ENCODE data around the gene SLC38A3.
"Not testable (repeated sequence)": the region's sequence is repeated elsewhere in the genome, so short reads cannot be mapped to it uniquely, and the experiment has no call there.

SLC38A3 gene

DNA sequence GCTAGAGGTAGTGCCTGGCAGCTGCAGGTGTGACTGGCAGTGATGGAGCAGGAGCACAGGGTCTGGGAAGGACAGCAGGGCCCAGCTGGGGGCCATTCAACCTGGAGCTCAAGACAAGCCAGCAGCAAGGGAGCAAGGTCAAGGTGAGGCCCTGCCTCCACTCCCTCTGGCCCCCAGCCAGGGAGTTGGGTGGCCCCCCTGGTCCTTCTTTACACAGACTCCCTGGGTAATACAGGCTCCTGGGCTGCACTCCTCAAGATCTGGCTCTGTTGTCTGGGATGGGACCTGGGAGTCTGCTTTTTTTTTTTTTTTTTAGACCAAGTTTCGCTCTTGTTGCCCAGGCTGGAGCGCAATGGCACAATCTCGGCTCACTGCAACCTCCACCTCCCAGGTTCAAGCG is 45.4 kb downstream of the SLC38A3 start:
- no peak for DNase-seq (ENCODE audit: low read depth)

DNA sequence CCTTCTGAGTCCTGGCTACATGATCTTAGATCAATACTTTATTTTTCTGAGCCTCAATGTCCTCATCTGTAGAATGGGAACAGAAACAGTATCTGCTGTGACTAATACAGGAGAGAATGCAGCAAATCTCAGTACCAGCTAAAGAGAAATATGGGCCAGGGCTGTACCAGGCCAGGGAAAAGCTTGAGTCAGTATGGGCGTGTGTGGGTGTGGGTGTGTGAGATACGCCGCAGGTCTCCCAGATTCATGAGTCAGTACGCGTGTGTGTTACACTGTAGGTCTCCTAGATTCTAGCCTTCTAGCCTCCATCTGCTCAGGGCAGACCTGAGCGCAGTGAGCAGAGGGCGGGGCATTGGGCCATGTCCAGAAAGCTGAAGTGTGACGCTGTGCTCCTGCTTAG is 46.1 kb downstream of the SLC38A3 start:
- DNase-seq (ENCODE audit: low read depth) = no peak

DNA sequence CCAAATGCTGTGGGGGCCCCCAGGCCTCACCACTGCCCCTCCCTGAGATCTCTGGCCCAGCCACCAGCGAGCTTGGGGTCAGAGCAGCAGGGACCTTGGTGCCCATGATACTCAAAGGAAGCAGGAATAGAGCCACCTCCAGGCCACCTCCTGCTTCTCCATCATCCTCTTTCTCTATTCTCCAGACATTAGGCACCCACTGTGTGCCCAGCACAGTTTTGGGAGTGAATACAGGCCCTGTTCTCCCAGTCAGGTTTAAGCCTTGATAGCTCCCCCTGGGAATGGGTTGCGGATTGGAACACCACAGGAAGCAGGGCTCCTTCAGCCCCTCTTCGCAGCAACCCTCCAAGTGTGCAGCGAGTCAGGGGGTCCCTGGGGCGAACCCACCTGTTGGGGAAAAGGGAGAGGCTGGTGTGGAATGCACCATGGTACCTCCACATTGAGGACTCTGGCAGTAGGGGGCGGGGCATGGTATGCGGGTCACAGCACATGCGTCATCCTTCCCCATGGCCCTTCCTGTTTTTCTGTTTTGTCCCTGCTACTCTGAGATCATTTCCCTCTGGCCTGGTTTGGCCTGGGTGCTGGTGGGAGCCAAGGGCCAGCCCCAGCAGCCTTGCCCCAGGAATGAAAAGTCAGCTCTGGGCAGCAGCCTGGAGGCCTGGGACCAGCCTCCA is 49.6 kb downstream of the SLC38A3 start:
- no peak for DNase-seq (ENCODE audit: low read depth)

DNA sequence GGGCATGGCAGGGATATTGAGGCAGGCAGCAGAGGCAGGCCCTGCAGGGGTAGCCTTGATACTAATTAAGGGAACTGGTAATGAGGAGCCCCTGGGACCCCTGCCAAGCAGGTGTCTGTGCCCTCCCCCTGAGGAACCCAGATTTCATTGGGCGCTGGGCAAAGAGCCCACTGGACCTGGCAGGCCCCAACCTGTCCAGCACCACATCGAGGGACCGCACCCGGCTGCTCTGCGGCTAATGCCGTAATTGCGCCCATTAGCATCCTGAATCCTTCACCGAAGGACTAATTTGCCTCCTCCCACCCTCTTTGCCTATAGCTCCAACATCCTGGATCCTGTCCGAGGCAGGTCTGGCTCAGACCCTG is 50.2 kb downstream of the SLC38A3 start:
- DNase-seq (ENCODE audit: low read depth) = no peak

DNA sequence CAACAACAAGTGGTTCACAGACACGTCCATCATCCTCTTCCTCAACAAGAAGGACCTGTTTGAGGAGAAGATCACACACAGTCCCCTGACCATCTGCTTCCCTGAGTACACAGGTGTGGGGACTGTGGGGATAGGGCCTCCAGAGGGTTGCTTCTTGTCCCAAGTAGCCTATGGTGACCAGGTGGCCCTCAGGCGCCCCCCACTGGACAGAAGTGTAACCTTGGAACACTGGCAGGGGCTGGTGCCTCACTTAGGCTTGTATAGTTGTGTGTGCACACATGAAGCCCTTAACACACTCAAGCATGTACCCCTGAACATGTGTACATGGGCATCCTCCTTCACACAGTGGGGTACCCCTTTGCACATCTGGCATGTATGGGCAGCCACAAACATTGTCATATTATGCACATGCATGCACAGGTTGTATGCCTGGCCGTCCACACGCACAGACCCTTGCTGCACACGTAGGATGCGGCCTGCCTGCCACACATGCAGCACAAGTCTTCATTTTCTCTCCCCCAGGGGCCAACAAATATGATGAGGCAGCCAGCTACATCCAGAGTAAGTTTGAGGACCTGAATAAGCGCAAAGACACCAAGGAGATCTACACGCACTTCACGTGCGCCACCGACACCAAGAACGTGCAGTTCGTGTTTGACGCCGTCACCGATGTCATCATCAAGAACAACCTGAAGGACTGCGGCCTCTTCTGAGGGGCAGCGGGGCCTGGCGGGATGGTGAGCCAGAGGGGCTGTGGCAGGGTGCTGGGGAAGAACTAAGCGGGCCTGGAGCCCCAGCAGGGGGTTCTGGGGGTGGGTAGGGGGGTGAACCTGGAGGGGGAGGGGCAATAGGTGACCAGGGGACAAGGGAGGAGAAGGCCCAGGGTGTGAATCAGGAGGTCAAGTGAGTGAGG is 52.2 kb downstream of the SLC38A3 start:
- DNase-seq (ENCODE audit: low read depth) = no peak

DNA sequence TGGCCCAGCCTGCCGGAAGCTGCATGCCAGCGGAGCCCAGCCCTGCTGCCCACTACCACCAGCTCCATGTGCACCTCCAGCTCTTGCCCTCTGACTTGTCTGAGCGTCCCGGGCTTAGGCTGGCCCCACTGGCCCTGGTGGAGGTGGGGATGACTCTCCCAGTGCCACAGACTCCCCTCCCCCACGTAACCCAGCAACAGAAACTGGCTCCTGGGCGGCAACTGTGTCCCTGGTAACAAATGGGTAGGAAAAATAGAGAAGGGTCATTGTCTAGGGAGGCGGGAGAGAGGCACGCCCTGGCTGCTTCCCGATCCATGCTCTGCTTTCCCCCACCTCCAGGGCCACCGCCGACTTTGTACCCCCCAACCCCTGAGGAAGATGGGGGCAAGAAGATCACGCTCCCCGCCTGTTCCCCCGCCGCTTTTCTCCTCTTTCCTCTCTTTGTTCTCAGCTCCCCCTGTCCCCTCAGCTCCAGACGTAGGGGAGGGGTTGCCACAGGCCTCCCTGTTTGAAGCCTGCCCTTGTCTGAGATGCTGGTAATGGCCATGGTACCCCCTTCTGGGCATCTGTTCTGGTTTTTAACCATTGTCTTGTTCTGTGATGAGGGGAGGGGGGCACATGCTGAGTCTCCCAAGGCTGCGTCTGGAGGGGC is 53.1 kb downstream of the SLC38A3 start:
- DNase-seq (ENCODE audit: low read depth) = no peak

DNA sequence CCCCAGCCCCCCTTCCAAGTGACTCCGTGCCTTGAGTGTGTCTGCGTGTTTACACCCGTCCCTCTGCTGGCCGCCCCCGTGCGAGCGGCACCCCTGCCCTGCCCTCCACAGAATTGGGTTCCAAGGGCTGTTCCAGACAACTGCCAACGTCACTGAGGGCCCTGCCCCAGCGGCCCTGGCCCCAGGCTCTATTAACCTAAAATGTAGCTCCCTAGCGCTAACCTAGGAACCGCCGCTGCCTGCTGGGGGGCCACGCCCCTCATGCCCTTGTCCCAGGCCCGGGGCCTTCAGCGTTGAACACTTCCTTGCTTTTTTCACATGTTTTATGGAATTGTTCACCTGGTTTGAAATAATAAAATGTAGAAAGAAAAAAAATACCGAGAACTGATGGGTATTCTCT is 53.9 kb downstream of the SLC38A3 start:
- DNase-seq (ENCODE audit: low read depth) = no peak

DNA sequence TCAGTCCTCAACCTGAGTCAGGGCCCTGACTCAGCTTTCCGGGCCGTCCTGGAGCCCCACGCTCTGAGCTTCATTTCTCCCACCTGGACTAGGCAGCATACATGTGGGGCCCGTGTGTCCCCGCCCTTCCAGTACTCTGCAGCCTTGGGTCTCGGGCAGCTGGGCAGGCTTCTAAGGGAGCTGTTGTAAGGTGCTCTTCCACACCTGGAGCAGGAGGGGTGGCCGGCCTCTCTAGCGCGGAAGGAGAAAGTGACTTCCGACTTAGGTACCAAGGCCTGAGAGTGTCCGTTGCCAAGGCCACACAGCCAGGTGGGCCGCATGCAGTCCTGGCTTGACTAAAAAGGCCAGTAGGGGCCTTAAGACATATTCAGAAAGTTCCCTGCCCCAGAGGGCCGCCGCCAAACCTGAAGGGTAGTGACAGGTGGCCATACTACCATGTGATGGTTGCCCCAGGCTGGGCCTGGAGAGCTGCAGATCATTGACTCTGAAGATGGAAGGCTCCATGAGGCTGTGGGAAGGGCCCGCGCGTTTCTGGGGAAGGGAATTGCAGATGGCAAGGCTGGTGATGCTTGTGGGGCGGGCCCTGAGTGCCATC is 54.5 kb downstream of the SLC38A3 start:
- DNase-seq (ENCODE audit: low read depth) = no peak

DNA sequence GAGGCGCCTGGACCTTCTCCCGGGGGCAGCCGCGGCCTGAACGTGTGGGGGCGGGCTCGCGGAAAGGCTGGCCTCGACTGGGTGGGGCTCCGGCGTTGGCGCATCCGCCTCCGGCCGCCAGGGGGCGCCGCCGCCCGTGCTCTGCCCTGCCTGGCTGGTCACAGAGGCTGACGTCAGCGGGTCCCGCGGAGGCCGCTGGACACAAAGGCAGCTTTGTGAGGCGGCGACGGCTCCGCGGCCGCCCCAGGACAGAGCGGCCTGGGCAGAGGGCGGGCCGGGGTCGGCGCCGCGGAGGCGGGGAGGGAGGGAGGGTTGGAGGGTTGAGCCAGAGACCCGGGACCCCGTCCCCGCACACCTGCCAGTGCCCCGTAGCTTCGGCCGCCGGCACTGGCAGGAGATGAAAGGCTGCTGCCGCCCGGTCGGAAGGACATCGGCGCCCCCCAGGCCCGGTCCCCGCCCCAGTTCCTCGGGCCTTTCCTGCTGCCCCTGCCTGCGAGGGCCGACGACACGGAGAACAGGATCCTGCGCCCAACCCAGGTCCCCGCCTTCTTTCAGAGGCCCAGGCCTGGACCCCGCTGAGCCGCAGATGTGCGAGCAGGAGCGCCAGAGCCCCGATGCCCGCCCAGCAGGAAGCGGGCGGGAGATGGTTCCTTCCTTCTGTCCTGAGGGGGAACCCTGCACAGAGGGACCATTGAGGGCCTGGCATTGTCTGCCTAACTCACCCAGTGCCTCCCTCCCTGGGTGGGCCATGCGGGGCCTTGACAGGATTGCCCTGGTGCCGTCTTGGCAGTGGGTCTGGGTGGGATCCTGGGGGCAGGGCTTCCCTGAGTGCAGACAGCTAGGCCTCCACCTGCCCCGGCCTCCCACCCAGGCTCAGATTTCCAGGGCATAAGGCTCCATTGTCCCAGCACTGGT is 55.2 kb downstream of the SLC38A3 start:
- DNase-seq (ENCODE audit: low read depth) = no peak

DNA sequence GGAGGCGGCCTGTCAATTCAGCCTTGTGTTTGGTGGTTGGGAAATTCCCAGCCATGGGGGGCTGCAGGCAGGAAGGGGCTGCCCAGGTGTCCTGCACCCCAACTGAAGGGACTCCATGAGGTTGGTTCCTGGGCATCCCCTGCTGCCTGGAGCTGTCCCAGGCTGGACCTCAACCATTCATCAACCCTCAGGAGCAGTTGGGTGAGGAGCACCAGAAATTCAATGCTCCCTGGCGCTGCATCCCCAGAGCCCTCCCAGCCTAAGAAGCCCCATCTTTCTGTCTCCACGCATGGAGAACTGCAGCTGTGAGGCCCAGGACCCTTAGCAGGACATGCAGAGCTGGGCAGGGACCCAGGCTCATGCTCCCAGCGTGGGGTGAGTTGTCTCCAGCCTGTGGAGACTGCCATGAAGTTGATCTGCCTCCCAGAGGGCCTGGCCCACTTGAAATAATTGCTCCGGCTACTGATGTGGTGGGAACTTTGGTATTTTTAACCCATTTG is 55.9 kb downstream of the SLC38A3 start:
- no peak for DNase-seq (ENCODE audit: low read depth)

DNA sequence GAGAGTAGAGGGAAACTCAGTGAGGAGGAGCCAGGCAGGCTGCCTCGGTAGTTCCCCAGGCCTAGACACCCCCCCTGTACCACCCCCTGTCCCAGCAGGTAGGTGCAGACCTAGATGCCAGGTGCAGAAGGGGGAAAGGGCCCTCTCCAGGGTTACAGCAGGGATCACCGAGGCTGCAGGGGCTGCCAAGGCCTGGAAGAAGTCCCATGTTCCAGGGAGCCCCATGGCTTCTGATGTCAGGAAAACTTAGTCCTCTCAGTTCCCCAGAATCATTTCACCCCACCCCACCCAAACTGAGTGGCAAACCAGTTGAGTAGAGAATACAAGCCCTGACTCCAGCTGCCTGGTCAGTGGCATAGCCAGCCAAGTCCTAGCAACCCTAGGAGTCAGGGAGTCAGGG is 56.4 kb downstream of the SLC38A3 start:
- DNase-seq (ENCODE audit: low read depth) = no peak

DNA sequence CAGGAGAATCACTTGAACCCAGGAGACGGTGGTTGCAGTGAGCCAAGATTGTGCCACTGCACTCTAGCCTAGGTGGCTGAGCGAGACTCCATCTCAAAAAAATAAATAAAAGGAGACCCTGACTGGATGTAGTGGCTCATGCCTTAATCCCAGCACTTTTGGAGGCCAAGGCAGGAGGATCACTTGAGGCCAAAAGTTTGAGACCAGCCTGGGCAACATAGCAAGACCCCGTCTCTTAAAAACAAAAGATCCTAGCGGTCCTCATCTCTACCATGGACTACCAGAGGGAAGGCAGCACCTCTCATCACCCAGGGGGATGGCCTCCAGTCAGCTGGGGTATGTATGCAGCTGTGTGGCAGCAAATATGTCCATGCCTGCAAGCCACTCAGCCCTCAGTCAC is 57.1 kb downstream of the SLC38A3 start:
- DNase-seq (ENCODE audit: low read depth) = not testable (repeated sequence)

DNA sequence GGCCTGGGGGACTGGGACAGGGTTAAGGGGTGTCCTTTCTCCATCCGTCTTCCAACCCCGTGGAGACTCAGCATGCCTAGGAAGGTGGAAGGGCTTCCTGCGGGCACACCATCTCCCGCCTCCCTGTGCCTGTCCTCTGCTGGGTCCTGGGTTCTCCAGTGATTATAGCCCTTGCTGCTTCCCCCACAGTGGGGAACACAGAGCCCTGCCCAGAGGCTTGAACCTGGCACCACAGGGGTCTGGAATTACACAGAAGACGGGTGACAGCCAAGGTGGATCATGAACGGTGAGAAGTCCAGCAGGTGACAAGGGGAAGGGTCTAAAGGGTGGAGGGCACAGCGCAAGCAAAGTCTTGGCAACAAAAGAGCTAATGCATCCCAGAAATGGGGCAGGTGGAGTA is 57.7 kb downstream of the SLC38A3 start:
- DNase-seq (ENCODE audit: low read depth) = no peak

DNA sequence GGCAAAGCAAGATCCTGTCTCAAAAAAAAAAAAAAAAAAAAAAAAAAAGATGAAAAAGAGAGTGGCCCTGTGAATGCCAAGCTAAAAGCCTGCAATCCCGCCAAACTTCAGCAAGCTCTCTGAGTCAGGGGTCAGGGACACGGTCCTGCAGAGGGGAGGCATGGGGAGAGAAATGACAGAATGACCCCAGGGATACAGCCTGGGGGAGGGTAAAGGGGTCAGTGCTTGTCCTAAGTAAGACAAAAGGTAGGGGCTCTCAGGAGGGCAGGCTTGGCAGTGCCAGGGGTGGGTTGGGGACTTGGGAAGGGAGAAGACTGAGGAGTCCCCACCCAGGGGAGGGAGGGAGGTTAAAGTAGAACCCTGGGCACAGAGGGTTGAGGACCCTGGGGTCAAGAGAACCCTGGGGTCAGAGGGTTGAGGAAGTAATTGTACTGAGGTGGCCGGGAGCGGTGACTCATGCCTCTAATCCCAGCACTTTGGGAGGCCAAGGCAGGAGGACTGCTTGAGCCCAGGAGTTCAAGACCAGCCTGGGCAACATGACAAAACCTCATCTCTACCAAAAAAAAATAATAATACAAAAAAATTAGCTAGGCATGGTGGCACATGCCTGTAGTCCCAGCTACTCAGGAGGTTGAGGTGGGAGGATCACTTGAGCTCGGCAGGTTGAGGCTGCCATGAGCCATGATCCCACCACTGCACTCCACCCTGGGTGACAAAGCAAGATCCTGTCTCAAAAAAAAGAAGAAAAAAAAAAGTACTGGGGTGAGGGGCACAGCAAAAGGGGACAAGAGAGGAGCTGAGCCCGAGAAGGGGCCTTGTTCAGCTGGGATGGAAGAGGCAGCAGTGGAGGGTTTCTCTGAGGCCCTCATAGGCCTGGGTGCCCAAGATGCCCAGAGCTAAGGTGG is 58.7 kb downstream of the SLC38A3 start:
- DNase-seq (ENCODE audit: low read depth) = no peak

DNA sequence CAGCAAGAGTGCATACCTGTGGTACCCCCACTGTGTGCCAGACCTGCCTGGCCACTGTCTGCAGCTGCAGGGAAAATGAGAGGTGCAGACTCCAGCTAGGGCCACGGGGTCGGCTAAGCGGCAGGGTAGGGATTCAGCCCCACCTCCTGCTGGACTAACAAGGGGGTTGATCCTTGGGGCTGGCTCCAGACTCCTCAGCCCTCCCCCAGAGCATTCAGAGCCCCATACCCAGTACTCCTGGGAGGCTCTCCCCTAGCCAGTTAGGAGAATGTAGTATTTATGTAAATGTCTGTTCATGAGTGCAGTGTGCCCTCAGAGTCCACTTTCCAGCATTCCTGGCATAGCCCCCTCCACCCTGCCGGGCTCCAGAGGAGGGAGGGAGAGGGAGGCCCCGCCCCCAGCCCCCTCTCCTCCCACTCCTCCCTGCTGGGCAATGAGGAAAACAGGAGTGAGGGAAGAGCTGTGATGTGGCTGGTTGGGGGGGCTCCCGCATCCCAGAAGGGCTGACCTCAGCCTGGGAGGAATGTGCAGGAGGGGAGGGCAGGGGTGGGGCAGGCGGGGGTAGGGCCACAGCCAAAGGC is 59.4 kb downstream of the SLC38A3 start:
- no peak for DNase-seq (ENCODE audit: low read depth)

DNA sequence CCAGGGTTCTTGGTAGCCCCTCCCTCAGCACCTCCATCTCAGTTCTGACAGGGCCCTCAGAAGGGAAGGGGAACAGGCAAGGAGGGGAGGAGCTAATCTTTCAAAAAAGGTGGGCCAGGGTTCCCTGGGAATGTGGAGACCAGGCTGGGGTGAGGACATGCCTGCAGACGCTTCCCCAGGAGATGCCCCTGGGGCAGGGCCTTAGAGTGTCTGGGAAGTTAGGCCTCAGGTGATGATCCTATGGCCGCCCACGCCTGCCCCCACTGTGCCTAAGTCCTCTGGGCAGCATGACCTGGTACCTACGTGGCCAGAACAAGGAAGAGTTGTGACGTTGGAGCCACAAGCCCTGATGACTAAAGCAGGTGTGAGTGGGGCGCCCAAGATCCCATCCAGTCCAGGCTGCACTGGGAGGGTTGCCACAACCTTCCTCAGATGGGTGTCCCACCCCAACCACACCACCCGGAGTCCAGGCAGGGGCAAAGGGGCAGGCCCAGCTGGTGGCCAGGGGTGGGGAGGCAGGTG is 60.0 kb downstream of the SLC38A3 start:
- DNase-seq (ENCODE audit: low read depth) = no peak

DNA sequence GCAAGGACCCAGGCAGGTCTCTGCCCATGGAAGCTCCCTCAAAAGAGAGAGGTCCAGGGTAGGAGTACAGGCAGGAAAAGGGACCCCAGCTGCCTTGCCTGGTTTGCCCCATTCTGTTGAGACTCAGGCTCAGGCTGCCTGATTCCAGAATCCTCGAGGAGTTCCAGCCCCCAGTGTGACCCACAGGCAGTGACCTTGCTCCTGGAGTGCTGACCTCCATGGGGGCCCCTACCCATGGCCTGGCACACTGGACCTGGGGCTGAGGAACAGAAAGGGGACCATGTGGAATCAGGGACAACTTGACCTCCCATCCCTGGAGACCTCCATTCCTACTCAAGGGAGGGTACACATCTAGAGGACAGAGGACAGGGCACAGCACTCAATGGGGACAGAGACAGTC is 60.5 kb downstream of the SLC38A3 start:
- DNase-seq (ENCODE audit: low read depth) = no peak

DNA sequence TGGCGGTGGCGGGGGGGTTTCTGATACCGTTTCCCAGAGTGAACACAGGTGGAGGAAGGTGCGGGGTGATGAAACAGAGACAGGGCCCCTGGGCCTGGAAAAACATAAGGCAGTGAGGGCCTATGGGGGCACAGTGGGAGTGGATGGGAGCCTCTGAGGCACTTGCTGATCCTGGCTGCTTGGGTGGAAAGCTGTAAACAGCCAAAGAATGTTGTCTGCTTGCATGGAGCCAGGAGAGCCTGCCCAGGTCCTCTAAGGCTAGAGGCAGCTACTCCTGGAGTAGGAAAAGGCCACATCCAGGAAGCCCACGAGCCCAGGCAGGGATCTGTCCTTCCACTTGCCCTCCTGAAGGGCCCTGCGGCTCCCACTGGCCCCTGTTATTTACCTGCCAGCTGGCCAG is 60.9 kb downstream of the SLC38A3 start:
- no peak for DNase-seq (ENCODE audit: low read depth)

DNA sequence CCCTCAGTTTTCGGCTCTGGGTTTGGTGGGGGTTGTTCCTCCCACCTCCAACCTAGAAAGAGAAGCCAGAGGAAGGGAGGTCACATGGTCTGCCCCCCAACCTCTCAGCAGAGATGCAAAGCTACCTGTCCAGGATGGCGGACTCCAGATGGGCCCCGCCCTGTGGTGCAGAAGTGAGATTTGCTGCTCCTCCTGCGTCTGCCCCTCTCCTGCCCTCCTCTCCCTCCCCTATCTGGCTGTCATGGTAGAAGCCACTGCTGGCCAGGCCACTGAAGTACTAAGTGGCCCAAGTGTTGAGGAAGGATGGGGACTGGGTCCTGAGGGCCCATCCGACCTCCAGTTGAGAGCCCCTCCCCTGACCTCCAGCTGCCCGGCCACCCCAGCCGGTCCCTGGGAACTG is 61.8 kb downstream of the SLC38A3 start:
- no peak for DNase-seq (ENCODE audit: low read depth)

Measured in HS-5 (cell line).